MG63 (cell line): Measurements from ENCODE around the gene BNIP3. TPM values are rescaled to one million over a fixed set of nuclear protein-coding genes. Genes with fewer than 3 reads are reported as not detected.
A peak's percentile ranks its signal among the peaks of the same experiment; 100 is the strongest.

Source experiments
- DNase-seq: peaks from one replicate; pipeline ENCODE4 v3.0.0-alpha.2; 2020
- H3K27me3 ChIP-seq: fragments of 250-450 bp; sonication (Bioruptor Pico); 2 replicates; pipeline ENCODE4 v1.5.1; 2020; ENCODE audit warnings: mild to moderate bottlenecking, moderate library complexity
- H3K36me3 ChIP-seq: fragments of 250-450 bp; sonication (Bioruptor Pico); 2 replicates; pipeline ENCODE4 v1.5.1; 2020; ENCODE audit warnings: mild to moderate bottlenecking, moderate library complexity
- H3K4me3 ChIP-seq: fragments of 250-450 bp; sonication (Bioruptor Pico); 2 replicates; pipeline ENCODE4 v1.5.1; 2020; ENCODE audit warnings: mild to moderate bottlenecking, moderate library complexity
- H3K9me3 ChIP-seq: fragments of 250-450 bp; sonication (Bioruptor Pico); 2 replicates; pipeline ENCODE4 v1.5.1; 2020; ENCODE audit warnings: mild to moderate bottlenecking, moderate library complexity
- total RNA-seq: library from RNA; depleted of rRNA; stranded (reverse); fragments of >200 nt; shearing (Covaris generic); gene quantifications from 2 replicates; pipeline ENCODE4 v1.2.3, GENCODE V29; 2014; ENCODE audit warnings: low replicate concordance

BNIP3 gene
- total RNA-seq, 1 experiment from 2014 or later = 107 TPM

- no peak for DNase-seq
- H3K4me3 ChIP-seq = no peak overlapping the region
- H3K9me3 ChIP-seq = no peaks in the 10 kb centered on the region
- peaks cover 65% of the 10 kb centered on the region for H3K36me3 ChIP-seq
- no peaks in the 10 kb centered on the region for H3K27me3 ChIP-seq
Observed at GRCh38 chr10:131948501-131948900, 33.2 kb downstream of the BNIP3 start.

GRCh38 chr10:131947631-131948347 is 33.9 kb downstream of the BNIP3 start:
- DNase-seq = peak; percentile 47
- H3K9me3 ChIP-seq = no peaks in the 10 kb centered on the region
- peaks cover 65% of the 10 kb centered on the region for H3K36me3 ChIP-seq
- no peaks in the 10 kb centered on the region for H3K27me3 ChIP-seq
- no peak overlapping the region for H3K4me3 ChIP-seq

GRCh38 chr10:131946880-131947279 is 34.8 kb downstream of the BNIP3 start:
- Histone ChIP-seq H3K27me3 (no peaks in the 10 kb centered on the region), H3K36me3 (peaks cover 65% of the 10 kb centered on the region), H3K9me3 (no peaks in the 10 kb centered on the region), H3K4me3 (no peak overlapping the region)
- DNase-seq = no peak

- H3K4me3 ChIP-seq = no peak overlapping the region
- H3K36me3 ChIP-seq = peaks cover 70% of the 10 kb centered on the region
- peak; percentile 50 for DNase-seq
- H3K27me3 ChIP-seq = no peaks in the 10 kb centered on the region
- no peaks in the 10 kb centered on the region for H3K9me3 ChIP-seq
Observed at GRCh38 chr10:131946321-131946751, 35.4 kb downstream of the BNIP3 start.

- Histone ChIP-seq H3K27me3 (no peaks in the 10 kb centered on the region), H3K36me3 (peaks cover 66% of the 10 kb centered on the region), H3K4me3 (no peak overlapping the region), H3K9me3 (no peaks in the 10 kb centered on the region)
- no peak for DNase-seq
Observed at GRCh38 chr10:131944976-131945695, 36.6 kb downstream of the BNIP3 start.

GRCh38 chr10:131944412-131944811 is 37.3 kb downstream of the BNIP3 start:
- Histone ChIP-seq H3K36me3 (peaks cover 66% of the 10 kb centered on the region), H3K27me3 (no peaks in the 10 kb centered on the region), H3K9me3 (no peaks in the 10 kb centered on the region), H3K4me3 (no peak overlapping the region)
- DNase-seq = no peak

- Histone ChIP-seq H3K4me3 (no peak overlapping the region), H3K36me3 (peaks cover 58% of the 10 kb centered on the region), H3K27me3 (no peaks in the 10 kb centered on the region), H3K9me3 (no peaks in the 10 kb centered on the region)
- DNase-seq = no peak
Observed at GRCh38 chr10:131943021-131943814, 38.5 kb downstream of the BNIP3 start.

- DNase-seq = no peak
- Histone ChIP-seq H3K9me3 (no peaks in the 10 kb centered on the region), H3K4me3 (no peak overlapping the region), H3K27me3 (no peaks in the 10 kb centered on the region), H3K36me3 (peaks cover 52% of the 10 kb centered on the region)
Observed at GRCh38 chr10:131942455-131942854, 39.3 kb downstream of the BNIP3 start.

- peaks cover 45% of the 10 kb centered on the region for H3K36me3 ChIP-seq
- H3K4me3 ChIP-seq = no peak overlapping the region
- DNase-seq = no peak
- H3K27me3 ChIP-seq = no peaks in the 10 kb centered on the region
- no peaks in the 10 kb centered on the region for H3K9me3 ChIP-seq
Observed at GRCh38 chr10:131938681-131939080, 43.0 kb downstream of the BNIP3 start.

- H3K36me3 ChIP-seq = peaks cover 44% of the 10 kb centered on the region
Observed at GRCh38 chr10:131937836-131938235, 43.9 kb downstream of the BNIP3 start.

GRCh38 chr10:131936736-131937135 is 45.0 kb downstream of the BNIP3 start:
- no peak for DNase-seq
- Histone ChIP-seq H3K27me3 (no peaks in the 10 kb centered on the region), H3K36me3 (peaks cover 42% of the 10 kb centered on the region), H3K9me3 (no peaks in the 10 kb centered on the region), H3K4me3 (no peak overlapping the region)

More at GRCh38 chr10:131937836-131938235, 43.9 kb downstream of the BNIP3 start:
- DNase-seq = no peak
- Histone ChIP-seq H3K9me3 (no peaks in the 10 kb centered on the region), H3K27me3 (no peaks in the 10 kb centered on the region), H3K4me3 (no peak overlapping the region)

- no peaks in the 10 kb centered on the region for H3K9me3 ChIP-seq
- H3K27me3 ChIP-seq = no peaks in the 10 kb centered on the region
- DNase-seq = no peak
- peaks cover 38% of the 10 kb centered on the region for H3K36me3 ChIP-seq
- H3K4me3 ChIP-seq = no peak overlapping the region
Observed at GRCh38 chr10:131936294-131936693, 45.4 kb downstream of the BNIP3 start.

- no peak for DNase-seq
- H3K9me3 ChIP-seq = no peaks in the 10 kb centered on the region
Observed at GRCh38 chr10:131935260-131935659, 46.5 kb downstream of the BNIP3 start.

GRCh38 chr10:131934769-131935168 is 47.0 kb downstream of the BNIP3 start:
- Histone ChIP-seq H3K9me3 (no peaks in the 10 kb centered on the region), H3K36me3 (peaks cover 27% of the 10 kb centered on the region), H3K27me3 (no peaks in the 10 kb centered on the region), H3K4me3 (no peak overlapping the region)
- no peak for DNase-seq

More at GRCh38 chr10:131935260-131935659, 46.5 kb downstream of the BNIP3 start:
- Histone ChIP-seq H3K27me3 (no peaks in the 10 kb centered on the region), H3K36me3 (peaks cover 31% of the 10 kb centered on the region), H3K4me3 (no peak overlapping the region)

- no peak for DNase-seq
- no peaks in the 10 kb centered on the region for H3K27me3 ChIP-seq
- H3K36me3 ChIP-seq = peaks cover 30% of the 10 kb centered on the region
- no peaks in the 10 kb centered on the region for H3K9me3 ChIP-seq
- H3K4me3 ChIP-seq = no peak overlapping the region
Observed at GRCh38 chr10:131933696-131934086, 48.0 kb downstream of the BNIP3 start.

GRCh38 chr10:131933016-131933695 is 48.6 kb downstream of the BNIP3 start:
- H3K4me3 ChIP-seq = no peak overlapping the region

More at GRCh38 chr10:131933016-131933695, 48.6 kb downstream of the BNIP3 start:
- H3K36me3 ChIP-seq = peaks cover 25% of the 10 kb centered on the region
- H3K27me3 ChIP-seq = no peaks in the 10 kb centered on the region
- no peaks in the 10 kb centered on the region for H3K9me3 ChIP-seq
- DNase-seq = no peak
